CD4-positive, alpha-beta T cell treated with Interleukin-4 for 1 hour (primary cell): ENCODE measurements around the gene LAMC3.

Experiments used
- DNase-seq, 2 donors: peaks; one replicate each; pipeline ENCODE4 v3.0.0-alpha.2; 2020 to 2022

Gene LAMC3

DNA sequence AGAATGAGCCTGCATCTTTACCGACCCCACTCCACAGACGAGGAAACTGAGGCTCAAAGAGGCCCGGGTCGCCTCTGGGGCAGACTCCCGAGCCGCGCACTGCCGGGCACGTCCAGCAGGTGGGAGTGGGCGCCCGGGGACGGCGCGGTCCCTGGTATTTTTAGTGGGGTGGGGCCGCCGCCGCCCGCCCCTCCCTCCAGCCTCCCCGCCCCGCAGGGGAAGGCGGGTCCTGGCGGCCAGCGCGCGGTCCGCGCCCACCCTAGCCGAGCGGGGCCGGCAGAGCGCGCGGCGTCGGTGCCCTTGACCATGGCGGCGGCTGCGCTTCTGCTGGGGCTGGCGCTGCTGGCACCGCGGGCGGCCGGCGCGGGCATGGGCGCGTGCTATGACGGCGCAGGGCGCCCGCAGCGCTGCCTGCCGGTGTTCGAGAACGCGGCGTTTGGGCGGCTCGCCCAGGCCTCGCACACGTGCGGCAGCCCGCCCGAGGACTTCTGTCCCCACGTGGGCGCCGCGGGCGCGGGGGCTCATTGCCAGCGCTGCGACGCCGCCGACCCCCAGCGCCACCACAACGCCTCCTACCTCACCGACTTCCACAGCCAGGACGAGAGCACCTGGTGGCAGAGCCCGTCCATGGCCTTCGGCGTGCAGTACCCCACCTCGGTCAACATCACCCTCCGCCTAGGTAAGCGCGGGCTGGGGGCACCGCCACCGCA is at the start of gene LAMC3:
Gene LAMC3, plus strand, starts transcription at position 266 of the 710 bp plus-strand sequence. Its CDS starts 41 bp downstream, at position 307.
- no peak for DNase-seq

DNA sequence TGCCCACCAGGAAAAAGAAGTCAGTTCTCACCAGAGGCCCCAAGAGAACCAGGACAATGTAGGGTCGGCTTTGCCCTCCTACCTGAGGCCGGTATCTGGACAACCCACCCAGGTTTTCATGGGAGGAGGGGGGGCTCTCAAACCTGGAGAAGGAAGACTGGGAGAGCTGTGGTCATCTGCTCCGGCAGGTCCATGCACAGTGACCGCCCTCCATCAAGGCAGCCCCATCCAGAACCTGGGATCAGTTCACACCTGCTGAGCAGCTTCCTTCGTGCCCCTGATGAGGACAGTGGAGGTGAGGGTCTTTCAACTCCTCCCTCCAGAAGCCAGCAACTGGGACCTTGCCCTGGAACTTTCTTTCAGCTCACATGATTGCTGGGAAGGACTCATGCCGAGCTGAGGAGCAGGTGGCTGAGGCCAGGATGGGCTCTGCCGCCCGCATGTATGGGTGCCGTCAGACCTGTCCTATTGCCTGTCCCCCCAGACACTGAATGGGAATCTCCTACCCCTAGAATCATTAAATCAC is 49.1 kb upstream of the LAMC3 start:
- no peak for DNase-seq

DNA sequence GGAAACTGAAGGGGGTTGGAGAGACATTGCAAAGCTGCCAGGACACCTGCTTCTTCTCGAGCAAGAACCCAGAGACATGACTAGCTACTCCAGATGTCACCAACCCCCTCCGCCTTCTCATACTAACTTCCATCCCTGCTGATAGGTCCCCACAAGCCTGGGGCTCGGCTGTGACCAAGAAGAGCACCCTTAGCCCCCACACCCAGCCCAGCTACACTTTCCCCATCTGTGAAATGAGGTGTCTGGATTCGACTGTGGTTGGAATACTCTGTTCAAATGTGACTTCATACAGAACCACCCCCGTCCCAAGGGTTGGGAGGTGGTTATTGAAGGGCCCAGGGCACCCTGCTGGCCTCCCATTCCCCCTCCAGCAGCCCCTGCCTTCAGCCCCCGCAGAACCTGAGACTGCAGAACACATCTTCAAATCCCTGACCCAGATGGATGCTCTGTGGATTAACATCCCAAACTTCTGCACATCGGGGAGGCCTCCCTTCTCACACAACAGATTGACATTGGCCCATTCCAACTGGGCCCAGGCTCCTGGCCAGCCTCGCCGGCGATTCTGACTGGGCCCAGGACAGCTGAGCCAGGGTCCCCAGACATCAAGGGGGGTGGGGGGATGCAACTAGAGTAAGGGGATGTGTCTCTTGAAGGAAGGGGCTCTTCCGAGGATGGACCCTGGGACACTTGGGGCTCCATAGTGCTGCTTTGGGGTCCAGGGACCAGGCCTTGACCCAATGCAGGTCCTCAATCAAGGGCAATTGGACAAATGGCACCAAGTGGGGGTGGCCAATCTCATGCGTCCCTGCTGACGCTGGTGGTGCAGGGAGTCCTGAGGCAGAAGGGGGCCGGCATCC is 48.2 kb upstream of the LAMC3 start:
- DNase-seq: no peak

DNA sequence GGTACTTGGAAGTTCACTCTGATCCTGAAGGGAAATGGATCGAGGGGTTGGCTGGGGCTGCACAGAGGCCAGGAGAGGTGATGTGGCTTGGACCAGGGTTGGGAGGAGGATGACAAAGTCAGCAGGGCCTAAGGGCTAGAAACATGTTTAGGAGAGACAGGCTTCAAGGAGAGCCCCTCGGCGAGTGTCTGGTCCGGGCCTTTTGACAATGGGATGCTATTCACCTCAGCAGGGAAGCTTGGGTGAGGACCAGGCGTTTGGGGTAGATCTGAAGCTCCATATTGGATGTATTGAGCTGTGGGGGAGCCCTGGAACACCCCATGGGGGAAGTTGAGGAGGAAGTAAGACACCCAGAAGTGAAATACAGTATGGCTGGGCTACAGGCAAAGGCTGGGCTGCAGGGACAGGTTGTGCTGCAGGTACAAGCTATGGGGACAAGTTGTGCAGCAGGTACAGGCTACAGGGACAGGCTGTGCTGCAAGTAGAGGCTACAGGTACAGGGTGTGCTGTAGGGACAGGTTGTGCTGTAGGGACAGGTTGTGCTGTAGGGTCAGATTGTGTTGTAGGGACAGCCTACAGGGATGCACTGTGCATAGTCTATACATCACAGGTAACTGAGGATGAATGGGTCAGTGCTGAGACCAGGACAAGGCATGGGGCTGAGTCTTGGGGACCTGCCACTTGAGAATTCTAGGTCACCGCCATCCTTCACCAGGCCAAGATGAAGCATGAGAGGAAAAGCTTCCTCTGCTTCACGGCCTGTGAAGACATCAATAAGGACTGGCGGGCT is 47.3 kb upstream of the LAMC3 start:
- DNase-seq: no peak

DNA sequence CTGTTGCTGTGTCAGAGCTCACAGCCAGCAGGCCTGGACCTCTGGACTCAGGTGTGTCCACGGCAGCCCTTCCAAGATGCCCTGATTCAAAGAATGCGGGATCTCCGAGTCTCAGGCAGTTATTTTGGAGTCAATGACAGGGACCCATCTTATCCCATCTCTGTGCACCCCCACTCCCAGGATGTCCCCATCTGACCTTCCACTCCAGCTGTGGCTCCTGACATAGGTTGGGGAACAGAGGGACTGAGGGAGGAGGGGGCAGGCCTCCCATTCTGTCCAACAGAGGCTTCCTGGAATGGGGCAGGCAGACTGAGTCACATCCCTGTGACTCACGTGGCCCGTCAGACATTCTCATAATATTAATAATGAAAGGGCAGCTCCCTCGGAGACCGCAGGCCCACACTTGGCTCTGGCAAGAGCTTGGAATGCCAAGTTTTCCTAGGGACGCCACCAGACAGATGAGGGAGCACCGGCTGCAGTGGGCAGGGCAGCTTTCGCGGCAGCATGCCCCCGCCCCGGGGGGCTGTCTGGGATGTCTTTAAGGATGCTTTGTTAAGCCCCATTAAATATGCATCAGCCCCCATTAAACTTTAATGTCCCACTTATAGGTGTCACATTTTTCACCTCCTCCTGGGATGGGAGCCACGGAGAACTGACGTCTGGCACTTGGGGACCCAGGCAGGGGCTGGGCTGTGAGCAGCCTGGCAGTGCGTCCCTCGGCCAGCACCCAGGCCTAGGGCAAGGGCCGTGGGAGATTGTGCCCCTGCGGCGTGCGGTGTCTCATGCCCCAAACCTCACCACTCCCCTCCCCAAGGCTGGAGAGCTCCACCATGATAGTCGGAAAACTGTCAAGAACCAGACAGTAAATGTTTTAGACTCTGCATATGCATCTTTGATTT is 46.3 kb upstream of the LAMC3 start:
- no peak for DNase-seq

DNA sequence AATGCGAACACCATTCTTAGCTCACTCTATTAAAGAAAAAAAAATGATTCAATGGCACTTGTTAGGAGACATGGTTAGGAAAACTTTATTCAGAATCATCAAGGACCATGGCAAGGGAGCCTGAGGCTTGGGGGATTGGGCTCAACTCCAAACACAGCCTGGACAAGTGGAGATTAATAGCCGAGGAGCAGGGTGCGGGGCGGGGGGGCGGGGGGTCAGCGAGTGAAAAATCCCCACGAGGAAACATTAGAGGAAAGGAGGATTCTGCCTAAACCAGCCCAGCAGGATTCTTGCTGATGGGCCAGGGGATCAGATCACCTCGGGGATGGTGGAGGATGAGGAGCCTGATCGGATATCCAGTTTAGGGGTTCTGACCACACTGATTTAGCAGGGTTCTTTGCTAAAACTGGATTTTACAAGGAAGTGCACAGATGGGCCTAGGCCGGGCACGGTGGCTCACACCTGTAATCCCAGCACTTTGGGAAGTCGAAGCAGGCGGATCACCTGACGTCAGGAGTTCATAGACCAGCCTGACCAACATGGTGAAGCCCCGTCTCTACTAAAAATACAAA is 45.6 kb upstream of the LAMC3 start:
- DNase-seq: no peak

DNA sequence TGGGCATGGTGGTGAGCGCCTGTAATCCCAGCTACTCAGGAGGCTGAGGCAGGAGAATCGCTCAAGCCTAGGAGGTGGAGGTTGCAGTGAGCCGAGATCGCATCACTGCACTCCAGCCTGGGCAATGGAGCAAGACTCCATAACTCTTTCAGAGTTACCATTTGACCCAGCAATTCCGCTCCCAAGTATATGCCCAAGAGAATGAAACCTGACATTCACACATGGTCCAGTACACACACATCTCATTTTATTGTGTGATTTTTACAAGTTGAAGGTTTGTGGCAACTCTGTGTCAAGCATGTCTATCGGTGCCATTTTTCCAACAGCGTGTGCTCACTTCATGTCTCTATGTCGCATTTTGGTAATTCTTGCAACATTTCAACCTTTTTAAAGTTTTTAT is 45.1 kb upstream of the LAMC3 start:
- no peak for DNase-seq

DNA sequence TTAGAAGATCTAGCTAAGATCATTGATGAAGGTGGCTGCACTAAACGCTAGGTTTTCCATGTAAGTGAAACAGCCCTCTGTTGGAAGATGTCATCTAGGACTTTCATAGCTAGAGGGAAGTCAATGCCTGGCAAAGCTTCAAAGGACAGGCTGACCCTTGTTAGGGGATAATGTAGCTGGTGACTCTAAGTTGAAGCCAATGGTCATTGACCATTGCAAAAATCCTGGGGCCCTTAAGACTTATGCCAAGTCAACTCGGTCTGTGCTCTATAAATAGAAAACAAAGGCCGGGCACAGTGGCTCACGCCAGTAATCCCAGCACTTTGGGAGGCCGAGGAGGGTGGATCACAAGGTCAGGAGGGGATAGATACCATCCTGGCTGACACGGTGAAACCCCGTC is 43.3 kb upstream of the LAMC3 start:
- no peak for DNase-seq

DNA sequence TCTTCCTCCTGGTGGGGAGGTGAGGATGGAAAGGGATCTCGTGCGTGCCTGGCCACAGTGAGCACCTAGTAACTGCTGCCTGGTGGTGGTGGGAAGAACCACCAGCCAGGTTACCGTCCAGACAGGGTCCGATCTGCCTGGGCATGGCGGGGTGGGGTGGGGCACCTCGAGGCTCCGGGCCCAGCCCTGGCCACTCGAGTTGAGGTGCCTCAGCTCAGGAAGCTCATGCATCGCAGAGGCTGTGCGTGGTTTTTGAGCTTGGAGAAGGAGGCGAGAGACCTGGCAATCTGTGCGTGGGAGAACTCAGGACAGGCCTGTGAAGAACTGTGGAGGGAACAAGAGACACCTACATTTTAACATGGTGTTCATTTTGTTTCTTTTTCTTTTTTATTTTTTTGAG is 38.9 kb upstream of the LAMC3 start:
- DNase-seq: no peak

DNA sequence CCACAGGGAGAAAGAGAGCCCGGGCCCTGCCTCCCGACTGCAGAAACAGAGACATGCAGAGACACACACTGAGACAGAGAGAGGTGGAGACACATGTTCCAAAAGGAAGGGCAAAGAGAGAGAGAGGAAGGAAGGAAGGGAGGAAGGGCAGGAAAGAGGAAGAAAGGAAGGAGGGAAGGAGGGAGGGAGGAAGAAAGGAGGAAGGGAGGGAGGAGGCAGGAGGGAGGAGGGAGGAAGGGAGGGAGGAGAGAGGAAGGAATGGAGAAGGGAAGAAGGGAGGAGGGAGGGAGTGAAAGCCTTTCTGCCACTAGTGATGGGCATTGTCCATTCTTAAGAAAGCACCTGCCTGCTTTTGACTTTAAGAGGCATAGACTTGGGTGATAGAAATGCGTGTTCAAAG is 38.1 kb upstream of the LAMC3 start:
- DNase-seq: no peak

DNA sequence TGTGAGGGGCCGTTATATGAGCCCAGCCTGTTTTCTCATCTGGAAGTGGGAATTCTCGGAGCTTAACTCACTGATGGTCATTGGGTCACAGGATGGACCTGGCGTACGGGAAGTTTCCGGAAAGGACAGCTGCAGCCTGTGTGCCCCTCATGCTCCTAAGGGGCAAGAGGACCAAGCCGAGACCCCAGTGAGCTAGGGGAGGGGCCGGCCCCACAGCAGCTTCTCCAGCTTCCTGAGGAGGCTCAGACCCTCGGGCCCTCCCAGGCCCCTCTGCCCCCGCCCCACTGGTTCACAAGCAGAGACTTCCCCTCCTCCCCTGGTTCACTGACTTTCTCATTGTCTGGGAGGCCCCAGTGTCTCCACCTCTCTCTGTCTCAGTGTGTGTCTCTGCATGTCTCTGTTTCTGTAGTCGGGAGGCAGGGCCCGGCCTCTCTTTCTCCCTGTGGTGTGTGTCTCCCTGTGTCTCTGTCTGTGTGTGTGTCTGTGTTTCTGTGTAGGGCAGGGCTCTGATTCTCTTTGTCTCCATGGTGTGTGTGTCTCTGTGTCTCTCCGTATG is 37.6 kb upstream of the LAMC3 start:
- no peak for DNase-seq

DNA sequence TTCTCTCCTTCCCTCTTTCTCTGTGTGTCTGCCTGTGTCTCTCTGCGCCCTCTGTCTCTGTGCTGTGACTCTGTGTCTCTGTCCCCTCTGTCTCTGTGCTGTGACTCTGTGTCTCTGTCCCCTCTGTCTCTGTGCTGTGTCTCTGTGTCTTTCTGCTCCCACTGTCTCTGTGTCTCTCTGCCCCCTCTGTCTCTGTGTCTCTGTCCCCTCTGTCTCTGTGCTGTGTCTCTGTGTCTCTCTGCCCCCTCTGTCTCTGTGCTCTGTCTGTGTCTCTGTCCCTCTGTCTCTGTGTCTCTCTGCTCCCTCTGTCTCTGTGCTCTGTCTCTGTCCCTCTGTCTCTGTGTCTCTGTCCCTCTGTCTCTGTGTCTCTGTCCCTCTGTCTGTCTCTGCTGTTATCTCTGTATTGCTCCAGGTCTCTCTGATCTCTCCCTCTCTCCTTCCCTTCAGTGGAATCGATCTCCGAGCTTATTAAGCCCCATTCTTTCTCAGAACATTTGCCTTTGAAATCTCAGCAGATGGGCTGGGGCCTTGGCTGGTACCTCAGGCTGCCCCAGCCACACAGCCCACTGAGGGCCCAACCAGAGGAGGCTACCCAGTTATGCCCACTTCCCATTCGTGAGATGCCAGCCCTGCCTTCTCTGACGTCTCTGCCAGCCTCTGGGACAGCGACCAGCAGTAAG is 36.6 kb upstream of the LAMC3 start:
- no peak for DNase-seq

DNA sequence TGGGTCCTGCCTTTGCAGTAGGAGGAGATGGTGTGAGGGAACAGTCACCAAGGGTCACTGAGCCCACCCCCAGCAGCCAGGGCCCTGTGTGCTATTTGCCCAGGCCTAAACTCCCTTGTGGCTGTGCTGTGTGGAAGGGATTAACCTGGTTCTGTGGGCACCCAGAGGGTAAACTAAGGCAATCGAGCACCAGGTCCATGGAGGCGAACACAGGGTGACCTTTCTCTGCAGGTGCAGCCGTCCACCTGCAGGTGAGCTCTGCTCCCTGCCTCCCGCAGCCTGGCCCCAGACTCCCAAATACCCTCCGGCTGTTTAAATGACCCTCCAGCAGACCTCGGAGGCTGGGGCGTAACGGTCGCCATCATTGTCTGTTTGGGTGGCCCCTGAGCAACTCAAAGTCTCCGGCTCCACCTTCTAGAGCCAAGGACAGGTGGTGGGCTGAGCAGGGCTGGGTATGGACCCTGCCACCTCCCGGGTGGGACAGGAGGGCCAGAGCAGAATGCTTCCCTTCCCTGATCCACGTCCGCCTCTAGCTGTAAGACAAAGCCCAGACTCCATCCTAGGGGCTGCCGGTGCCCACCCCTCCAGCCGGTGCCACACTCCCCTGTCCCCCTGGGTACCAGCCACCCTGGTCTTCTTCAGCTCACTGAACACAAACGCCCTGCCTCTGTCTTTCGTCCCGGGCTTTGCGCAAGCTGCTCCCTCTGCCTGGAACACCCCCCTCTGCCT is 35.9 kb upstream of the LAMC3 start:
- DNase-seq: no peak

DNA sequence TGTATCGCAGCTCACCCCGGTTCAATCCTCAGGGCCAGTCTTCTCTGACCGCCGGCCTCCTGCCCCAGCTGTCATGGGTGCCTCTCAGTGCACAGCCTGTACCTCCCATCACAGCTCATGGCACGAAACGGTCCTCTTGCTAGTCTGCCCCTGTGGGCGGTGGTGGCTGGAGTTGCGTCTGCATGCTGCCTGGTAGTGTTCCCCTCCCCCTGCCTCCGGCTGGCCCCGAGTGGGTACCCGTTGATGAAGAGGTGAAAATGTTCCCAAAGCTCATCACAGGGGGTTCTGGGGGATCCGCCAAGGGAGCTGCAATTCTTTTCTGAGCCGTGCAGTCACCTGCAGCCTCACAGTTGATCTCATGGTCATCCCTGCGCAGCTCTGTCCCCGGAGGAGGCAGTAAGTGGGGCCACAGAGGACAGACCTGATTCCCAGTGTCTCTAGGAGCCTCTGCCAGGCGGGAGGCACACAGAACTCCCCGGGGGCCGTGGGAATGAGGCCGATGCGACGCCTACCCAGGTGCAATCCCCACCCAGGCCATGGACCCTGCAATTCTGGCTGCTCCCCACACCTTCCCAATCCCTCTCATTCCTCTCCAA is 35.2 kb upstream of the LAMC3 start:
- DNase-seq: no peak

DNA sequence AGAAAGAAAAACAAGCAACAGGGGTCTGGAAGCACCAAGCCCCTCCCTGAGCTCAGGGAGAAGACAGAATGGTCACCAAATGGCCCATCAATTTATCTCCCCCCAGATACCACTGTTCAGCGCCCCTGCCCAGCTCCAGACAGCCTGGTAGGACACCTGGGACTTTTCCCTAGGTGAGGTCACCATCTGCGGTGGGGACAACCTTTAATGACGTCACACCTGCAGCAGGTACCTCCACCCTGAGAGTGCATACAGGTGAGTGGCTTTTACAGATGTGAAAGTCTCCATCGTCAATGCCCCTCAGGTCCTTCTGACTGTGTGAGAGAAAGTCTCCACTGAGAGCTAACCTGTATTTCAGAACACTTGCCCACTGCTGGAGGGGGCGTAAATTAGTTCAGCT is 34.3 kb upstream of the LAMC3 start:
- no peak for DNase-seq

DNA sequence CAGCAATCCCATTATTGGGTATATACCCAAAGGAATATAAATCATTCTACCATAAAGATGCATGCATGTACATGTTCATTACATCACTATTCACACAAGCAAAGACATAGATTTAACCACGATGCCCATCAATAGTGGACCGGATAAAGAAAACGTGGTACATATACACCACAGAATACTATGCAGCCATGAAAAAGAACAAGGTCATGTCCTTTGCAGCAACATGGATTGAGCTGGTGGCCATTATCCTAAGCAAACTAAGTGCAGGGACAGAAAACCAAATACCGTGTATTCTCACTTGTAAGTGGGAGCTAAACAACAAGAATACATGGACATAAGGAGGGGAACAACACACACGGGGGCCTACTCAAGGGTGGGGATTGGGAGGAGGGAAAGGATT is 33.8 kb upstream of the LAMC3 start:
- no peak for DNase-seq

DNA sequence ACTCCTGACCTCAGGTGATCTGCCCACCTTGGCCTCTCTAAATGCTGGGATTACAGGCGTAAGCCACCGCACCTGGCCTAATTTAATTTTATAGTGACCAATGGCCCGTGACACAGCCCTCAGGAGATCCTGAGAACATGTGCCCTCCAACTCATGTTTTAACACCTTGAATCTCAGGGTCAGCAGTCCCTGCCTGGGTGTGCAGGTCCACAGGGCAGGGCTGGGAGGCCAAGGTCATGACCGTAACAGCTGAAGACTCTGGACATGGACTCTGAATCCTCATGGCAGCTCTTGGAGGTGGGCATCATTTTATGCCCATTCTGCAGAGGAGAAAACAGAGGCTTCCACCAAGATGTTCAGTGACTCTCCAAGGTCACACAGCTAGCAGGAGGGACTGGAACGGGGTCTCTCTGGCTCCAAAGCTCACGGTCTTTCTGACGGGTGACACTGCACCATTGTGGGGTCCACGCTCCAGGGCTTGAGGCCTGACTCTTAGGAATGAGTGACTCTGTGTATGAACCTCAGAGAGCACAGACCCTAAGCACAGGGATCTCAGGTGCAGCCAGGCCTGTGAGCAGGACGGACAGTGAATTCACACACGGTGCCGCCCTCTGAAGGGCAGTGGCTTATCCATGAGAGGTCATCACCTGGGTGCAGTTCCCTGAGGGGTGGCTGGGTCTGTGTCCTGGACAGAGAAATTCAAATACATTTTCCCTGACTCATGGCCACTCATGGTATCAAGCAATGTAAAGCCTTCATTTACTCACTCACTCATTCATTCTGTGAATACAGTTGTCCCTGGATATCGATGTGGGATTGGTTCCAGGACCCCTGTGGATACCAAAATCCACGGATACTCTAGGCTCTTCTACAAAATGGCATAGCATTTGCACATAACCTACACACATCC is 32.8 kb upstream of the LAMC3 start:
- no peak for DNase-seq

DNA sequence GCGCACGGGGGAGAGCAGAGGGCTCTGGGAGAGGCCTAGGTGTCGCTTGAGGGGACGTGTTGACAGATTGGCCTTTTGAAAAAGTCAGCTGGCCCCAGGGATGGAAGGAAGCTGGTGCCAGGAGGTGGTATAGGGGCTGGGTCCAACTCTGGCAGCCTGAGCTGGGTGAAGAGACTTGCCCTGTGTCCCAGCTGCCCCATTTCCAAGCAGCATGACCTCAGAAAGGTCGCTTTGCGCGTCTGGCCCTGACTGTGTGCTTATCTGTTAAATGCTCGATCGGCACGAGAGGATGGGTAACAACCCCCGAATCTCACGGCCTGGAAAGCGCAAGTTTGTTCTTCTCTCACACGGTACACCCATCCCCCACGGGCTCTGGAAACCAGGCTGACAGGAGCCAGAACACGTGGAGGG is 31.2 kb upstream of the LAMC3 start:
- no peak for DNase-seq
